SJSA1 (cell line): Measurements from ENCODE around the gene NAV3. TPM values are rescaled to one million over a fixed set of nuclear protein-coding genes. Genes with fewer than 3 reads are reported as not detected.
"Not testable (repeated sequence)": the region's sequence is repeated elsewhere in the genome, so short reads cannot be mapped to it uniquely, and the experiment has no call there.

ENCODE experiments used
- DNase-seq, 2 experiments: peaks; one replicate each; pipeline ENCODE4 v3.0.0-alpha.2; 2015 to 2020; ENCODE audit warnings: low spot score in 2 of 2, low read depth in 1 of 2
- H3K27ac ChIP-seq: fragments of 250-450 bp; sonication (Bioruptor Pico); 2 replicates; pipeline ENCODE4 v1.5.1; 2020; ENCODE audit warnings: mild to moderate bottlenecking, moderate library complexity
- H3K27me3 ChIP-seq: fragments of 250-450 bp; sonication (Bioruptor Pico); replicated peaks from 2 replicates; pipeline ENCODE4 v1.5.1; 2020; ENCODE audit warnings: mild to moderate bottlenecking, moderate library complexity
- H3K36me3 ChIP-seq: fragments of 250-450 bp; sonication (Bioruptor Pico); 2 replicates; pipeline ENCODE4 v1.5.1; 2020; ENCODE audit warnings: mild to moderate bottlenecking
- H3K4me1 ChIP-seq: fragments of 250-450 bp; sonication (Bioruptor Pico); replicated peaks from 2 replicates; pipeline ENCODE4 v1.6.1; 2021; ENCODE audit warnings: mild to moderate bottlenecking
- H3K4me3 ChIP-seq: fragments of 250-450 bp; sonication (Bioruptor Pico); 2 replicates; pipeline ENCODE4 v1.5.1; 2020; ENCODE audit warnings: mild to moderate bottlenecking
- H3K9me3 ChIP-seq: fragments of 250-450 bp; sonication (Bioruptor Pico); replicated peaks from 2 replicates; pipeline ENCODE4 v1.5.1; 2020; ENCODE audit warnings: mild to moderate bottlenecking
- total RNA-seq: library from RNA; depleted of rRNA; stranded (reverse); fragments of >200 nt; shearing (Covaris generic); gene quantifications from 2 replicates; pipeline ENCODE4 v1.2.3, GENCODE V29; 2014

NAV3 gene
- total RNA-seq, 1 experiment from 2014 or later, result 58.0 TPM

DNA sequence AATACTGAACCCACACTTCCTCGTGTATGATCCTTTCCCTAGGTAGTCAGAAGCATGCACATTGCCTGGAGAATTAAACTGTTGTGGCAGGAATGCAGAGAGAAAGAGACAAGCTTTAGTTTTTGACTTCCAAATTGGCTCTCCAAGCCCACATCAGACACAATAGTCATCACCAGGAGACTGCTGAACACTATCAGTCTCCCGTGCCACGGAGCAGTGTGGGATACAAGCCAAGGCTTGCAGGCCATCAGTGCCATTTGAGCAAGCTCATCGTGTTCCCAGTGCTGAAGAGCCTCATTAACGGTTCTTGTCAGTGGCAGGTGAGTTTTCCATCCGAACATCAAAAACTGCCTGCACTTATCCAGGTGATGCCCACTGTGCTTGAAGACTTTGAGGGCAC lies 410.8 kb downstream of the NAV3 start:
- Histone ChIP-seq H3K27me3 (no peaks in the 10 kb centered on the region), H3K27ac (no peak overlapping the region), H3K36me3 (no peaks in the 10 kb centered on the region), H3K4me3 (no peak overlapping the region), H3K4me1 (no peaks in the 10 kb centered on the region), H3K9me3 (no peaks in the 10 kb centered on the region)
- no peak for DNase-seq

DNA sequence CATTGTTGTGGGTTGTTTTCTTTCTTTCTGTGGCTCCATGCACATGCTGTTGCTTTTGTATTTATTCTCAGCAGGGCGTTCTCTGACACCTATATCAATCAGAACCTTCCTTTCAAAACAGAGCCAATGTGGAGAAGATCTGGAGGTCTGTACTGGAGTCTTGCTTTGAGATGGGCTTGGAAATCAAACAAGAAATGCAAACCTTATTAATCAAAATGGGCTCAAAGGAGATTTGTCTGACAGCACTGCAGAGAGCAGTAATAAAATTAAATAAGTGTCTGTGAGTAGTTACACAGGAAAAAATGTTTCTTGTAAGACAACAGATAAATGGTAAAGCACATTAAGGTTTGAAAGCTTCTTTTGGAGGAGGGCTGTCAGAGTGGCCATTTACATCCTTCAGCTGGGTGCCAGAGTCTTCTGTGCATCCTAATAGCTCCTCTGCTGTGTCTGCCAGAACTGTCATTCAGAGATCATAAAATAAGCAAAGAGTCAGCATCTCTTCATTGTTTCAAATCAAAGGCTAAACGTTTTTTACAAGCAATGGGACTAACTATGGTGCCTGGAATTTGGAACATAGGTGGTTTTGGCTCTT lies 414.3 kb downstream of the NAV3 start:
- Histone ChIP-seq H3K27ac (no peak overlapping the region), H3K4me3 (no peak overlapping the region), H3K9me3 (no peaks in the 10 kb centered on the region), H3K4me1 (no peaks in the 10 kb centered on the region), H3K27me3 (0 out of 2 replicates have a peak, but pooled peaks cover 4% of the 10 kb centered on the region), H3K36me3 (no peaks in the 10 kb centered on the region)
- no peak for DNase-seq

DNA sequence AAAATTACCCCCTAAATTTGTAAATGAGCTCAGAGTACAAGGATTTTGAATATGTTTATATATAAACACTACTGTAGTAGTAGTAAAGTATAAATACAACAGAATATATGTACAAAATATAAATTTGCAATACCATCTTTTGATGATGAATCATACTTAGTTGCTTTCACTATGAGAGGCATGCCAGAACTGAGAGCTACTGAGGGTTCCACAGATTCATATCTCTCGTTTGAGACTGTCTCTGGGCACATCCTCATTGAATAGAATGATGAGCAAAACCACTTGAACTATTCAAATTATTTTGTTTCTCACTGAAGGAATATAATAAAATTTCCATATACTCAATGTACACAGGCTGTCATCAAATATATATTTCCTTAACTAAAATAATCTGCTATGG lies 417.6 kb downstream of the NAV3 start:
- H3K36me3 ChIP-seq, result no peaks in the 10 kb centered on the region
- H3K4me1 ChIP-seq, result no peaks in the 10 kb centered on the region
- H3K27ac ChIP-seq, result no peak overlapping the region
- 0 out of 2 replicates have a peak, but pooled peaks cover 4% of the 10 kb centered on the region for H3K27me3 ChIP-seq
- H3K4me3 ChIP-seq, result no peak overlapping the region
- no peak for DNase-seq
- H3K9me3 ChIP-seq, result no peaks in the 10 kb centered on the region

DNA sequence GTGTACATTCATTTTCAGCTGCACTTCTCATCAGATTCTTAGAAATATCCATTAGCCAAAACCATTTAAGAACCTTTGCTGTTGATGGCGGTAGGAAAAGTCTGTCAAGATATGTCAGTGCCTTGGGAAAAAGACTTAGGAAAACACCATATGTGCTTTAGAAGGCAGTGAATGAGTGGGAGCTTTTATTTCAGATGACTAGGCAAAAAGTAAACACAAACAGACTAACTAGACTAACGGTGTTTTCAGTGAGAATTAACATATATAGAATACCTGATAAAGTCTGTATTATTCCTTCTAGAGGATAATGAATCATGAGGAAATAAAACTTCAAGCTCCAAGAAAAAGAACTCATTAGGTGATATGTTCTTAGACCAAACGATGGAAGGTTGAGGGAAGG lies 418.9 kb downstream of the NAV3 start:
- Histone ChIP-seq H3K4me1 (no peaks in the 10 kb centered on the region), H3K36me3 (no peaks in the 10 kb centered on the region), H3K27ac (no peak overlapping the region), H3K27me3 (0 out of 2 replicates have a peak, but pooled peaks cover 4% of the 10 kb centered on the region), H3K4me3 (no peak overlapping the region), H3K9me3 (no peaks in the 10 kb centered on the region)
- DNase-seq, result no peak

DNA sequence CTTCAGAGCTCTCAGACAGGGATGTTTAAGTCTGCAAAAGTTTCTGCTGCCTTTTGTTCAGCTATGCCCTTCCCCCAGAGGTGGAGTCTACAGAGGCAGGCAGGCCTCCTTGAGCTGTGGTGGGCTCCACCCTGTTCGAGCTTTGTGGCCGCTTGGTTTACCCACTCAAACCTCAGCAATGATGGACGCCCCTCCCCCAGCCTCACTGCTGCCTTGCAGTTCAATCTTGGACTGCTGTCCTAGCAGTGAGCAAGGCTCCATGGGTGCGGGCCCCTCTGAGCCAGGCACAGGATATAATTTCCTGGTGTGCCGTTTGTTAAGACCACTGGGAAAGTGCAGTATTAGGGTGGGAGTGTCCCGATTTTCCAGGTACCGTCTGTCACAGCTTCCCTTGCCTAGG lies 427.0 kb downstream of the NAV3 start:
- not testable (repeated sequence) for H3K36me3 ChIP-seq, DNase-seq, H3K27ac ChIP-seq, H3K4me3 ChIP-seq, H3K27me3 ChIP-seq, H3K4me1 ChIP-seq, H3K9me3 ChIP-seq

DNA sequence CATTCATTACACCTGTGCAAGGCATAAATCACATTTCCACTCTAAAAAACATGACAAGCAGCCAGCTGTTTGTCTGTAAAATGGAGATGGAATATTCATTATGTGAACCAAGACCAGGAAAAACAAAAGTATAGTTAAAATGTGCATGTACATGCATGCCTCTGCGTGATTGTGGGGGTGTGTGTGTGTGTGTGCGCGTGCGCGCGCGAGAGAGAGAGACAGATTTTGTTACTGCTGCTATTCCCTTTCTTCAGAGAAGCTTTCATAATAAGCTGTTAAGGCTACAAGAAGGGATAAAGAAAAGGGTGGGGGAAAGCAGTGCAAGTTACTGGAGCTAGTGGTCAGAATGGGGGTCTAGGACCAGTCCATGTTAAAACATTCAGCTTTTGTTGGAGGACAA lies 430.3 kb downstream of the NAV3 start:
- no peak for DNase-seq
- H3K36me3 ChIP-seq, result no peaks in the 10 kb centered on the region
- H3K4me3 ChIP-seq, result no peak overlapping the region
- H3K27me3 ChIP-seq, result no peaks in the 10 kb centered on the region; the same call in 1 of the 2 replicates
- no peak overlapping the region for H3K27ac ChIP-seq
- no peaks in the 10 kb centered on the region for H3K9me3 ChIP-seq
- no peaks in the 10 kb centered on the region for H3K4me1 ChIP-seq

DNA sequence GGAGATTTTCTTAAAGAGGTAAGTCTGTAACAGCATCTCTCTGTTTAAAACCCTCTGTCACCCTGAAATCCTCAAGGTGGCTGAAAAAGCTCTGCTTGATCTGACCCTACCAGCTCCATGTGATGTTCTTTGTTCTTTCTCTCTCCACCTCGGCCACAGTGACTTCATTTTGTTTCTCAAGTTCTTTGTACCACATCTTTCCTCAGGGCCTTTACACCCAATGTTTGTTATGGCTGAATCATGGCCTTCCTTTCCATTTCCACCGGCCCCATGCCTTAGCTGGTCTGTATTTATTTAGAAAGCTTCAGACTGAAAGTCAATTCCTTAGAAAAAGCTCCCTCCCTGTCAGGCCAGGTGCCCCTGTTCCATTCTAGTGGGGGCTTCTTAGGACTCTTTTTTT lies 431.2 kb downstream of the NAV3 start:
- Histone ChIP-seq H3K4me3 (no peak overlapping the region), H3K27ac (no peak overlapping the region), H3K4me1 (no peaks in the 10 kb centered on the region), H3K36me3 (no peaks in the 10 kb centered on the region), H3K9me3 (no peaks in the 10 kb centered on the region), H3K27me3 (no peaks in the 10 kb centered on the region; the same call in 1 of the 2 replicates)
- DNase-seq, result no peak
